HepG2 (cell line): ENCODE data around the gene FEV. TPM values are rescaled to one million over a fixed set of nuclear protein-coding genes. Genes with fewer than 3 reads are reported as not detected.
A peak's percentile ranks its signal among the peaks of the same experiment; 100 is the strongest.

ENCODE experiments used
- CHD2 ChIP-seq: IDR thresholded peaks from 2 replicates; pipeline ENCODE4 v1.6.1; 2011; ENCODE audit warnings: low read depth, low read length, improper control_type of control experiment
- ETV5 ChIP-seq: IDR thresholded peaks from 2 replicates; pipeline ENCODE4 v1.6.1; 2018; ENCODE audit warnings: missing biosample characterization, missing genetic modification reagents, inconsistent platforms, borderline replicate concordance
- GZF1 ChIP-seq: sonication (generic); formaldehyde crosslinking; IDR thresholded peaks from 2 replicates; pipeline ENCODE4 v1.5.1; 2020; ENCODE audit warnings: mild to moderate bottlenecking, missing genetic modification reagents
- ISL2 ChIP-seq: sonication (generic); formaldehyde crosslinking; IDR thresholded peaks from 2 replicates; pipeline ENCODE4 v1.5.0; 2020; ENCODE audit warnings: missing genetic modification reagents
- KLF9 ChIP-seq: IDR thresholded peaks from 2 replicates; pipeline ENCODE4 v1.6.1; 2016; ENCODE audit warnings: low read depth
- NCOA2 ChIP-seq: sonication (generic); formaldehyde crosslinking; IDR thresholded peaks from 2 replicates; pipeline ENCODE4 v1.8.0; 2022; ENCODE audit warnings: inconsistent platforms
- NFE2L2 ChIP-seq: fragments of 150-350 bp; IDR thresholded peaks from 2 replicates; pipeline ENCODE4 v1.6.1; 2014; ENCODE audit warnings: low read length
- NFRKB ChIP-seq: fragments of 450-650 bp; IDR thresholded peaks from 2 replicates; pipeline ENCODE4 v1.6.1; 2017
- NPAS2 ChIP-seq: sonication (generic); formaldehyde crosslinking; IDR thresholded peaks from 2 replicates; pipeline ENCODE4 v1.8.0; 2022; ENCODE audit warnings: mild to moderate bottlenecking, missing genetic modification reagents, borderline replicate concordance
- RARG ChIP-seq: sonication (generic); formaldehyde crosslinking; IDR thresholded peaks from 2 replicates; pipeline ENCODE4 v1.4.0; 2020; ENCODE audit warnings: low read depth, mild to moderate bottlenecking, missing genetic modification reagents
- SKI ChIP-seq: fragments of 450-650 bp; IDR thresholded peaks from one replicate; pipeline ENCODE4 v1.6.1; 2018; ENCODE audit warnings: mild to moderate bottlenecking; ENCODE audit not compliant: partially characterized antibody
- STAG1 ChIP-seq: sonication (generic); formaldehyde crosslinking; IDR thresholded peaks from 2 replicates; pipeline ENCODE4 v1.4.0; 2020; ENCODE audit warnings: missing genetic modification reagents
- TBP ChIP-seq: sonication (generic); formaldehyde crosslinking; IDR thresholded peaks from 2 replicates; pipeline ENCODE4 v1.5.0; 2020; ENCODE audit warnings: missing genetic modification reagents
- TBX2 ChIP-seq: sonication (generic); formaldehyde crosslinking; IDR thresholded peaks from 2 replicates; pipeline ENCODE4 v1.5.0; 2020; ENCODE audit warnings: missing genetic modification reagents, mild to moderate bottlenecking, borderline replicate concordance
- THAP7 ChIP-seq: sonication (generic); formaldehyde crosslinking; IDR thresholded peaks from 2 replicates; pipeline ENCODE4 v1.8.1; 2023; ENCODE audit warnings: mild to moderate bottlenecking, missing genetic modification reagents
- ZBTB7B ChIP-seq: sonication (generic); formaldehyde crosslinking; IDR thresholded peaks from 2 replicates; pipeline ENCODE4 v1.4.0; 2020; ENCODE audit warnings: missing genetic modification reagents
- ZGPAT ChIP-seq: IDR thresholded peaks from 2 replicates; pipeline ENCODE4 v1.6.1; 2016; ENCODE audit warnings: mild to moderate bottlenecking
- ZNF264 ChIP-seq: sonication (generic); formaldehyde crosslinking; IDR thresholded peaks from 2 replicates; pipeline ENCODE4 v1.4.0; 2020; ENCODE audit warnings: missing genetic modification reagents
- ZNF280B ChIP-seq: sonication (generic); formaldehyde crosslinking; IDR thresholded peaks from 2 replicates; pipeline ENCODE4 v1.5.0; 2020; ENCODE audit warnings: missing genetic modification reagents, mild to moderate bottlenecking, borderline replicate concordance
- ZNF30 ChIP-seq: sonication (generic); formaldehyde crosslinking; IDR thresholded peaks from 2 replicates; pipeline ENCODE4 v1.5.0; 2020; ENCODE audit warnings: mild to moderate bottlenecking, missing genetic modification reagents
- ZNF512 ChIP-seq: sonication (generic); formaldehyde crosslinking; IDR thresholded peaks from 2 replicates; pipeline ENCODE4 v1.4.0; 2020; ENCODE audit warnings: mild to moderate bottlenecking, missing genetic modification reagents
- ZNF547 ChIP-seq: sonication (generic); formaldehyde crosslinking; IDR thresholded peaks from 2 replicates; pipeline ENCODE4 v1.5.1; 2020; ENCODE audit warnings: mild to moderate bottlenecking, missing genetic modification reagents
- ZNF567 ChIP-seq: sonication (generic); formaldehyde crosslinking; IDR thresholded peaks from 2 replicates; pipeline ENCODE4 v1.8.1; 2023; ENCODE audit warnings: mild to moderate bottlenecking, missing genetic modification reagents, borderline replicate concordance
- ZNF577 ChIP-seq: sonication (generic); formaldehyde crosslinking; IDR thresholded peaks from 2 replicates; pipeline ENCODE4 v1.4.0; 2020; ENCODE audit warnings: mild to moderate bottlenecking, low read depth, missing genetic modification reagents, borderline replicate concordance
- ZNF780A ChIP-seq: sonication (generic); formaldehyde crosslinking; IDR thresholded peaks from 2 replicates; pipeline ENCODE4 v1.8.0; 2022; ENCODE audit warnings: mild to moderate bottlenecking, missing genetic modification reagents, moderate library complexity
- ZNF883 ChIP-seq: sonication (generic); formaldehyde crosslinking; IDR thresholded peaks from 2 replicates; pipeline ENCODE4 v1.5.1; 2020; ENCODE audit warnings: mild to moderate bottlenecking, missing genetic modification reagents; ENCODE audit errors: not compliant biosample characterization
- polyA plus RNA-seq, 8 experiments: library from polyadenylated mRNA; depleted of rRNA in 3 of 8; stranded (reverse) in 7 of 8; unstranded in 1 of 8; fragments of >200 nt; fragmentation: Illumina TruSeq in 4 of 8; extraction: Trizol in 4 of 8; gene quantifications; 2 replicates each; pipeline versions ENCODE4 v1.2.1 to v1.2.3, GENCODE V29; 2011 to 2016; ENCODE audit warnings: low read depth in 4 of 8, missing spikeins in 1 of 8, mixed read lengths in 1 of 8; ENCODE audit not compliant: insufficient read depth in 1 of 8
- total RNA-seq, 5 experiments: library from RNA; depleted of rRNA; stranded (reverse); fragments of >200 nt; fragmentation: Illumina TruSeq; extraction: Trizol; gene quantifications; 2 replicates each; pipeline ENCODE4 v1.2.3, GENCODE V29; 2016; ENCODE audit warnings: low read depth in 1 of 5

FEV gene
- total and polyA plus RNA-seq, 2 of the 13 experiments (the other 11 are each of a cell fraction or from before 2014, with no cell fraction given): not detected

- TF ChIP-seq ZNF30 (CRISPR knock-in tag) (no peak), ZNF567 (CRISPR knock-in tag) (no peak), ZNF780A (CRISPR knock-in tag) (0 out of 2 replicates have a peak, but pooled peaks have one; percentile 87), KLF9 (CRISPR knock-in tag) (no peak), ISL2 (CRISPR knock-in tag) (peak; percentile 84), TBP (CRISPR knock-in tag) (no peak), STAG1 (CRISPR knock-in tag) (no peak), ZNF264 (CRISPR knock-in tag) (peak; percentile 73), ETV5 (CRISPR knock-in tag) (peak; percentile 46; the same call in 1 of the 2 replicates), NFE2L2 (no peak), ZNF577 (no peak), SKI (peak; percentile 66), ZNF883 (CRISPR knock-in tag) (peak; percentile 62), ZNF512 (no peak; the same call in 1 of the 2 replicates), NPAS2 (no peak), NFRKB (no peak), TBX2 (CRISPR knock-in tag) (peak; percentile 100), GZF1 (CRISPR knock-in tag) (0 out of 2 replicates have a peak, but pooled peaks have one; percentile 46), ZGPAT (CRISPR knock-in tag) (peak; percentile 85; the same call in 1 of the 2 replicates), ZNF280B (CRISPR knock-in tag) (no peak; the same call in 1 of the 2 replicates), ZBTB7B (no peak), ZNF547 (CRISPR knock-in tag) (peak; percentile 78; the same call in 1 of the 2 replicates), RARG (no peak), THAP7 (CRISPR knock-in tag) (no peak), CHD2 (no peak), NCOA2 (CRISPR knock-in tag) (no peak; the same call in 1 of the 2 replicates)
Observed at GRCh38 chr2:219001577-219002394, 16.8 kb upstream of the FEV start (continued).
